ENCODE measurements around the gene NTN1. TPM values are rescaled to one million over a fixed set of nuclear protein-coding genes. Genes with fewer than 3 reads are reported as not detected.
A peak's percentile ranks its signal among the peaks of the same experiment; 100 is the strongest.

The NTN1 gene
- total and polyA plus RNA-seq, 2 of the 13 experiments (the other 11 are each of a cell fraction or from before 2014, with no cell fraction given), result 0.04 to 0.05 TPM

- no peak for TF ChIP-seq ZHX2 (IDR thresholded peaks at IDR 0.05; ENCODE audit: low read depth)
- no peak for TF ChIP-seq ZHX2 (CRISPR knock-in tag; IDR thresholded peaks at IDR 0.05; ENCODE audit: borderline replicate concordance)
- TF ChIP-seq ARNTL (CRISPR knock-in tag; IDR thresholded peaks at IDR 0.05), result no peak
- TF ChIP-seq DPF2 (CRISPR knock-in tag; IDR thresholded peaks at IDR 0.05; ENCODE audit: borderline replicate concordance, low read depth), result no peak
- TF ChIP-seq, protein P1, sequence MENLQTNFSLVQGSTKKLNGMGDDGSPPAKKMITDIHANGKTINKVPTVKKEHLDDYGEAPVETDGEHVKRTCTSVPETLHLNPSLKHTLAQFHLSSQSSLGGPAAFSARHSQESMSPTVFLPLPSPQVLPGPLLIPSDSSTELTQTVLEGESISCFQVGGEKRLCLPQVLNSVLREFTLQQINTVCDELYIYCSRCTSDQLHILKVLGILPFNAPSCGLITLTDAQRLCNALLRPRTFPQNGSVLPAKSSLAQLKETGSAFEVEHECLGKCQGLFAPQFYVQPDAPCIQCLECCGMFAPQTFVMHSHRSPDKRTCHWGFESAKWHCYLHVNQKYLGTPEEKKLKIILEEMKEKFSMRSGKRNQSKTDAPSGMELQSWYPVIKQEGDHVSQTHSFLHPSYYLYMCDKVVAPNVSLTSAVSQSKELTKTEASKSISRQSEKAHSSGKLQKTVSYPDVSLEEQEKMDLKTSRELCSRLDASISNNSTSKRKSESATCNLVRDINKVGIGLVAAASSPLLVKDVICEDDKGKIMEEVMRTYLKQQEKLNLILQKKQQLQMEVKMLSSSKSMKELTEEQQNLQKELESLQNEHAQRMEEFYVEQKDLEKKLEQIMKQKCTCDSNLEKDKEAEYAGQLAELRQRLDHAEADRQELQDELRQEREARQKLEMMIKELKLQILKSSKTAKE (CRISPR knock-in tag; IDR thresholded peaks at IDR 0.05; ENCODE audit: borderline replicate concordance), result no peak
- TF ChIP-seq MNT (IDR thresholded peaks at IDR 0.05), result no peak
- TF ChIP-seq, protein P2, sequence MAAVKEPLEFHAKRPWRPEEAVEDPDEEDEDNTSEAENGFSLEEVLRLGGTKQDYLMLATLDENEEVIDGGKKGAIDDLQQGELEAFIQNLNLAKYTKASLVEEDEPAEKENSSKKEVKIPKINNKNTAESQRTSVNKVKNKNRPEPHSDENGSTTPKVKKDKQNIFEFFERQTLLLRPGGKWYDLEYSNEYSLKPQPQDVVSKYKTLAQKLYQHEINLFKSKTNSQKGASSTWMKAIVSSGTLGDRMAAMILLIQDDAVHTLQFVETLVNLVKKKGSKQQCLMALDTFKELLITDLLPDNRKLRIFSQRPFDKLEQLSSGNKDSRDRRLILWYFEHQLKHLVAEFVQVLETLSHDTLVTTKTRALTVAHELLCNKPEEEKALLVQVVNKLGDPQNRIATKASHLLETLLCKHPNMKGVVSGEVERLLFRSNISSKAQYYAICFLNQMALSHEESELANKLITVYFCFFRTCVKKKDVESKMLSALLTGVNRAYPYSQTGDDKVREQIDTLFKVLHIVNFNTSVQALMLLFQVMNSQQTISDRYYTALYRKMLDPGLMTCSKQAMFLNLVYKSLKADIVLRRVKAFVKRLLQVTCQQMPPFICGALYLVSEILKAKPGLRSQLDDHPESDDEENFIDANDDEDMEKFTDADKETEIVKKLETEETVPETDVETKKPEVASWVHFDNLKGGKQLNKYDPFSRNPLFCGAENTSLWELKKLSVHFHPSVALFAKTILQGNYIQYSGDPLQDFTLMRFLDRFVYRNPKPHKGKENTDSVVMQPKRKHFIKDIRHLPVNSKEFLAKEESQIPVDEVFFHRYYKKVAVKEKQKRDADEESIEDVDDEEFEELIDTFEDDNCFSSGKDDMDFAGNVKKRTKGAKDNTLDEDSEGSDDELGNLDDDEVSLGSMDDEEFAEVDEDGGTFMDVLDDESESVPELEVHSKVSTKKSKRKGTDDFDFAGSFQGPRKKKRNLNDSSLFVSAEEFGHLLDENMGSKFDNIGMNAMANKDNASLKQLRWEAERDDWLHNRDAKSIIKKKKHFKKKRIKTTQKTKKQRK (IDR thresholded peaks at IDR 0.05; ENCODE audit: low read length), result no peak
- no peak for TF ChIP-seq ZNF30 (CRISPR knock-in tag; IDR thresholded peaks at IDR 0.05)
- TF ChIP-seq, protein P3, sequence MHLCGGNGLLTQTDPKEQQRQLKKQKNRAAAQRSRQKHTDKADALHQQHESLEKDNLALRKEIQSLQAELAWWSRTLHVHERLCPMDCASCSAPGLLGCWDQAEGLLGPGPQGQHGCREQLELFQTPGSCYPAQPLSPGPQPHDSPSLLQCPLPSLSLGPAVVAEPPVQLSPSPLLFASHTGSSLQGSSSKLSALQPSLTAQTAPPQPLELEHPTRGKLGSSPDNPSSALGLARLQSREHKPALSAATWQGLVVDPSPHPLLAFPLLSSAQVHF (CRISPR knock-in tag; IDR thresholded peaks at IDR 0.05), result no peak
- no peak for TF ChIP-seq ZNF138 (CRISPR knock-in tag; IDR thresholded peaks at IDR 0.05; ENCODE audit: low read depth)
- TF ChIP-seq TCF7 (IDR thresholded peaks at IDR 0.05; ENCODE audit: low read depth), result no peak
- TF ChIP-seq MTF1 (CRISPR knock-in tag; IDR thresholded peaks at IDR 0.05), result no peak
- 0 out of 2 replicates have a peak, but pooled peaks have one; percentile 42 for TF ChIP-seq ZNF891 (CRISPR knock-in tag; IDR thresholded peaks at IDR 0.05)
Observed at GRCh38 chr17:9240659-9241370, 219.5 kb downstream of the NTN1 start (continued).

Data from HepG2 (cell line).